Vagina (tissue), 2 donors: ENCODE measurements around the gene DGKD.

ENCODE experiments used
- POLR2A ChIP-seq, 2 donors: fragments of 450-650 bp; IDR thresholded peaks; one replicate each; pipeline ENCODE4 v1.6.1; 2017; ENCODE audit warnings: antibody characterized with exemption in 2 of 2, mild to moderate bottlenecking in 2 of 2, moderate library complexity in 2 of 2
- TF ChIP-seq, protein P1 (sequence below), 3 experiments: fragments of 450-650 bp in 2 of 3; fragments of 200-600 bp in 1 of 3; sonication (generic) in 1 of 3; IDR thresholded peaks; one replicate each; pipeline ENCODE4 v1.5.1; 2017 to 2019; ENCODE audit warnings: antibody characterized with exemption in 3 of 3, mild to moderate bottlenecking in 2 of 3, moderate library complexity in 2 of 3

DNA sequence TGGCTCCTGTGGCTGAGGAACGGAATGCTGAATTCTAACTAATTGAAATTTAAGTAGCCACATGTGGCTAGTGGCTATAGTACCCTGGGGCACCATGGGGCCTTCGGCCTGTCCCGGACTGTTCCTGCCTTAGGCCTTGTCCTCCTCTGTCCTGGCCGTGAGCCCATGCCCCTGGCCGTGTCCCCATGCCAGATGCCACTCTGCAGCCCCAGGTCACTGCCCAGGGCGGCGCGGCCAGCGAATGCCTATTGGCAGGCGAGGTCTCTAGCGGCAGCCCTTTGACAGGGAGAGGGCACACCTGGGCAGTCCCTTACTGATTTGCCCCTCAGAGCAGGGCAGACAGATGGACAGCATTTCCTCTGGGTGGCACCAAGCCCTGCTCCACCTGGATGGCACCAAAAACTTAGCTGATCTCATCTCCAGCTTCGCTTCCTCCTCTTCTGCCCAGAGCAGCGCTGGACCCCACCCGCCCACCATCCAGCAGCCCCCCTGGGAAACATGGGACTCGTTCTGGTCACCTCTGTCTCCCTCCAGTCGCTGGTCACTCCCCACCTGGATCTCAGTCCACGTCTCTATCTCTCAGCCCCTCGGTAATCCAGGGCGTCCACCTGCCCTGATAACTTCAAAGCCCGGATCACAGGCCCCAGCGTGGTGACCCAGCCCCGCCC, 1.1 kb upstream of the DGKD start:
- TF ChIP-seq, protein P1, sequence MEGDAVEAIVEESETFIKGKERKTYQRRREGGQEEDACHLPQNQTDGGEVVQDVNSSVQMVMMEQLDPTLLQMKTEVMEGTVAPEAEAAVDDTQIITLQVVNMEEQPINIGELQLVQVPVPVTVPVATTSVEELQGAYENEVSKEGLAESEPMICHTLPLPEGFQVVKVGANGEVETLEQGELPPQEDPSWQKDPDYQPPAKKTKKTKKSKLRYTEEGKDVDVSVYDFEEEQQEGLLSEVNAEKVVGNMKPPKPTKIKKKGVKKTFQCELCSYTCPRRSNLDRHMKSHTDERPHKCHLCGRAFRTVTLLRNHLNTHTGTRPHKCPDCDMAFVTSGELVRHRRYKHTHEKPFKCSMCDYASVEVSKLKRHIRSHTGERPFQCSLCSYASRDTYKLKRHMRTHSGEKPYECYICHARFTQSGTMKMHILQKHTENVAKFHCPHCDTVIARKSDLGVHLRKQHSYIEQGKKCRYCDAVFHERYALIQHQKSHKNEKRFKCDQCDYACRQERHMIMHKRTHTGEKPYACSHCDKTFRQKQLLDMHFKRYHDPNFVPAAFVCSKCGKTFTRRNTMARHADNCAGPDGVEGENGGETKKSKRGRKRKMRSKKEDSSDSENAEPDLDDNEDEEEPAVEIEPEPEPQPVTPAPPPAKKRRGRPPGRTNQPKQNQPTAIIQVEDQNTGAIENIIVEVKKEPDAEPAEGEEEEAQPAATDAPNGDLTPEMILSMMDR (IDR thresholded peaks at IDR 0.05), result no peak
- TF ChIP-seq POLR2A (IDR thresholded peaks at IDR 0.05), result no peak
